B cell (primary cell): Measurements from ENCODE around the gene ITGB3BP.

ENCODE experiments used
- EZH2 ChIP-seq: IDR thresholded peaks from 2 replicates; pipeline ENCODE4 v1.6.1; 2012; ENCODE audit warnings: borderline replicate concordance, low read depth, mild to moderate bottlenecking, moderate library complexity, low read length; ENCODE audit not compliant: insufficient read depth, poor library complexity, severe bottlenecking
- TF ChIP-seq, protein P1 (sequence below): fragments of 200-600 bp; IDR thresholded peaks from one replicate; pipeline ENCODE4 v1.8.0; 2022; ENCODE audit warnings: antibody characterized with exemption, mild to moderate bottlenecking

DNA sequence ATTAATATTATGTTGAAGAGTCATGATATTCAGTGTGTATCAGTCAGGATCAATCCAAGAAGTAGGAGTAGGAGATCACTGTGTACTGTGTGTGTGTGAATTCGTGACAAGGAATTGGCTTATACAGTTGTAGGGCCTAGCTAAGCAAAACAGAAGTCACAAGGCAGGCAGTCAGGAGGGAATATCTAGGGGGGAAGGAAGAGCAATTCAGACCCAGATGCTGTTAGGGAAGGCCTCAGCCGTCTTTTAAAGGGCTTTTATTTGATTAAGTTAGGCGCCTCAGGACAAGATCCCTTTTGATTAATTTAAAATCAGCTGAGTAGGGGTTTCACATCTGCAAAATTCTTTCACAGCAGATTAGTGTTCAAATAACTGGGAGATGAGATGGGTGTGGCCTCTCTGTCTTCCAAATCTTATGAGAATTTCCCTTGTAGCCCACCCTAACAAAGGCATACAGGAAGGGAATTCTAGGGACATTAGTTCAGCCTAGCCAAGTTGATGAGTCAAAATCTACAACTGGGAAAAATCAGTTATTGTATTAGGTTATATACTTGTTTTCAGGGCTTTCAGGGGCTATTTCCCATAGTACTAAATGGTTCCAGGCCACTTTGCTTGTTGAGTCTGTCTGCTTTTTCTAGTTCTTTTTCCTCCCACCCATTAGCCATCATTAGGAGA is 108.2 kb downstream of the ITGB3BP start:
- TF ChIP-seq, protein P1, sequence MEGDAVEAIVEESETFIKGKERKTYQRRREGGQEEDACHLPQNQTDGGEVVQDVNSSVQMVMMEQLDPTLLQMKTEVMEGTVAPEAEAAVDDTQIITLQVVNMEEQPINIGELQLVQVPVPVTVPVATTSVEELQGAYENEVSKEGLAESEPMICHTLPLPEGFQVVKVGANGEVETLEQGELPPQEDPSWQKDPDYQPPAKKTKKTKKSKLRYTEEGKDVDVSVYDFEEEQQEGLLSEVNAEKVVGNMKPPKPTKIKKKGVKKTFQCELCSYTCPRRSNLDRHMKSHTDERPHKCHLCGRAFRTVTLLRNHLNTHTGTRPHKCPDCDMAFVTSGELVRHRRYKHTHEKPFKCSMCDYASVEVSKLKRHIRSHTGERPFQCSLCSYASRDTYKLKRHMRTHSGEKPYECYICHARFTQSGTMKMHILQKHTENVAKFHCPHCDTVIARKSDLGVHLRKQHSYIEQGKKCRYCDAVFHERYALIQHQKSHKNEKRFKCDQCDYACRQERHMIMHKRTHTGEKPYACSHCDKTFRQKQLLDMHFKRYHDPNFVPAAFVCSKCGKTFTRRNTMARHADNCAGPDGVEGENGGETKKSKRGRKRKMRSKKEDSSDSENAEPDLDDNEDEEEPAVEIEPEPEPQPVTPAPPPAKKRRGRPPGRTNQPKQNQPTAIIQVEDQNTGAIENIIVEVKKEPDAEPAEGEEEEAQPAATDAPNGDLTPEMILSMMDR, result no peak
- no peak for TF ChIP-seq EZH2
